GM19238 (cell line): ENCODE results near the gene LIN37.
"Not testable (repeated sequence)": the region's sequence is repeated elsewhere in the genome, so short reads cannot be mapped to it uniquely, and the experiment has no call there.

ENCODE experiments used
- DNase-seq: peaks from one replicate; pipeline ENCODE4 v3.0.0; 2011; ENCODE audit warnings: low spot score; ENCODE audit not compliant: insufficient read length

The LIN37 gene

DNA sequence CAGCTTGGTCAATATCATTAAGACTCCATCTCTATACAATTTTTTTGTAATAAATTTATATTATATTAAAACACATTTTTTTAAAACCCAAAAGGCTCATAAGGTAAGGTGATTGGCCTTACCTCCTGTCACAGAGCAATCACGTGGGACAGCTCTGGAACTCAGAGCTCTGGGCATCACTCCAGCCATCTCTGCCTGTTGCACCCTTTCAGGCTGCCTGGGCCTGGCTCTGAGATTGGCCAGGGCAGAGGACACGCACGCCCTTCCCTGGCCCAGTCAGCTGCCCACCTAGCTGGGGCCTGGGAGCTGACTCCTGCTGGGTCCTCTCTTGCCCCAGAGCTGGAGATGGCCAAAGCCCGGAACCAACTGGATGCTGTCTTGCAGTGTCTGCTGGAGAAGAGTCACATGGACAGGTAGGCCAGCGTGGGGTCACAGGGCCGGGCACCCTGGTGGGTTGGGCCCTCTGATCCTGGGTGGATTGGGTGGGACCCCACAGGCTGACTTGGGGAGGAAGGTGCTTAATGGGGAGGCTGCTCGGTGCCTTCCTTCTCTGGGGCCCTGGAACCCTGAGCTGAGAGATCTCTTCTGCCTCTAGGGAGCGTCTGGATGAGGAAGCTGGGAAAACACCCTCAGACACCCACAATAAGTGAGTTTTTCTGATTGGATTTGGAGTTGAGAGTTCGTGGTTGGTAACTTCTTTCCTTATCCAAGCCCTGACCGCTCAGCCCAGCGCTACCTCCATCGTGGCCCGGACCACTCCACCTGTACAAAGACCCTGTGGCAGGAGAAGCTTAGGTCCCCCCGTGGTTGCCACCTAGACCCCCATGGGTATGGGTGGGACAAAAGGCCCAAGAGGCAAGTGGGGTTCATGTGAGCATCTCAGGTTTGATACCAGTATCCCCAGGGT is 3.7 kb downstream of the LIN37 start:
- DNase-seq = no peak

DNA sequence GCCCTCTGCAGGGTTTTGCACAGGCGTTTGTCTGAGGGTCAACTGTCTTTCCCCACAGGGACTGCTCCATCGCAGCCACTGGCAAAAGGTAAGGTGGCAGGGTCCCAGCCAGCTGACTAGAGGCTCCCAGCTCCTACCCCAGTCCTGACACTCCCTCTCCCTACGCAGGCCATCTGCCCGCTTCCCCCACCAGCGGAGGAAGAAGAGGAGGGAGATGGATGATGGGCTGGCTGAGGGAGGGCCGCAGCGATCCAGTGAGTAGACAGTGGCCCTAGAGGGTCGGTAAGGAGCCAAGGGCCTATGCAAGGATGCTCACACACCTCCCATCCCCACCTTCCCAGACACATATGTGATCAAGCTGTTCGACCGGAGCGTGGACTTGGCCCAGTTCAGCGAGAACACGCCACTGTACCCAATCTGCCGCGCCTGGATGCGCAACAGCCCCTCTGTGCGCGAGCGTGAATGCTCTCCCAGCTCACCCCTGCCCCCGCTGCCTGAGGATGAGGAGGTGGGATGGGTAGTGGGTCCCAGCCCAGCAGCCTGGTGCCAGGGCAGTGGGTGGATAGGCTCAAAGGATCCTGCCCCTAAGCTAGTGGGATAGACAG is 4.5 kb downstream of the LIN37 start:
- DNase-seq = no peak

DNA sequence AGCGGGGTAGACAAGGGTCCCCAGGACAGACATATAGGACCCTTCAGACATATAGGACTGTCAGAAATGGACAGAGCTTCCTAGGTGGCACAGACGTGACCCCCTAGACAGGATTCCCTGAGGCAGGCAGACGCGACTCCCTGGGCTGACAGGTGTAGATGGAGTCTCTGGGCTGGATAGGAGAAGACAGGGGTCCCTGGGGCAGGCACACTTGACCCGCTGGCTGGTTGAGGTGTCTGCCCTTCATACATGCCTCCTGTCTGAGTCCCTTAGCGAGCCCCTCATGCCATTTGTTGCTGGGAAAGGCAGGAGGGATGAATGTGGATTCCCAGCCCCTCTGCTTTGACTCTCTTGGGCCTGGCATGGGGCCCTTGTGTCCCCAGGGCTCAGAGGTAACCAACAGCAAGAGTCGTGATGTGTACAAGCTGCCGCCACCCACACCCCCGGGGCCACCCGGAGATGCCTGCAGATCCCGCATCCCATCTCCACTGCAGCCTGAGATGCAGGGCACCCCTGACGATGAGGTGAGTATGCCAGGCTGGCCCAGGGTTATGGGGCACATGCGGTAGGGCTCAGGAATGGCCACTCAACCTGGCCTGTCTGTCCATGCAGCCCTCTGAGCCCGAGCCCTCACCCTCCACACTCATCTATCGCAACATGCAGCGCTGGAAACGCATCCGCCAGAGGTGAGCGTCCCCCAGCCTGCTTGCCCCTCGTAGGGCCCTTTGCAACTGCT is 5.4 kb downstream of the LIN37 start:
- no peak for DNase-seq

DNA sequence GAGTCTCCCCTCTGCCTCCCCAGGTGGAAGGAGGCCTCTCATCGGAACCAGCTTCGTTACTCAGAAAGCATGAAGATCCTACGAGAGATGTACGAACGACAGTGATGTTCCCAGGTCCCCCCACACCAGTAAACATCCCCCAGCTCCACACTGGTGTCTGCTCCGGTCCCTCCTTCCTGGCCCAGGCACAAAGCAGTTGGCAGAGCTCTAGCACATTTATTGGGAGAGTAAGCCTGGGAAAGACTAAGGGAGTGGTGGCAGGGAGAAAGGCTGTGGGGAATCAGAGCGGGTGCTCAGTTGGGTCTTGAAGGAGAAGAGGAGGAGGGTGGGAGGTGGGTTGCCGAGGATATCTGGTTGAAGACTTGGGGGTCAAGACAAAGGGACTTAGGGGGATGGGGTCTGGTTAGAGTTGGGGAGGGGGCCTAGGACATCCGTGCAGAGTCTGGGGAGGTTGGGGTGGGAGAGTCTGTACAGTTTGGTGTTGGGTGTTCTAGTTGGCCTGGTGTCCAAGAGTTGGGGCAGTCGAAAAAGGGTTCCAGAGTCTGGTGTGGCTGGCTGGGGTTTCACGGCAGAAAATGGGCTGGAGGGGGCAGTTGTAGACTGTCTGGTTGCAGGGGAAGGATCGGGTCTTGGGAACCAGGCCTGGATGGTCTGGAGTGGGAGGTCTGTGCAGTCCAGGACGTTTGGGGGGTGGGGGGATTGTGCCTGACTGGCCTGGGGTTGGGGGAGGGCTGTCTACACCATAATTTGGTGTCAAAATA is 6.2 kb downstream of the LIN37 start:
- no peak for DNase-seq

DNA sequence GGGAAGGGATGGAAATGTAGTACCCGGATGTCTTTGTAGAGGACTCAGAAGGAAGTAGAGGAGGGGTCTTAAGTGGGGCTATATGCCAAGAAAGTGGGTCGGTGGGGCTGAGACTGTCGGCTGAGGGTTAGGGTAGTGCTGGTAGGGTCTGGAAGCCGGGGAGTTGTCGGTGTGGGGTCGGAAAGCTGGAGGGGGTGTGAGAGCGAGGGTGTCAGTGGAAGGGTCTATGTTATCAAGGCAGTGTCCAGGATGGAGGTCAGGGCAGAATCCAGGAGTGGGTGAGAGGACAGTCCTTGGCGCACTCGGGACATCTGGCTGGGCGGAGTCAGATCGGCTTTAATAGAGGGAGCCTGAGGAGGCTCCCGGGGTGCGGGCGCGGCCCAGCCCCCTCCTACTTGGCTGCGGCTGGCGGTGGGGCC is 6.8 kb downstream of the LIN37 start:
- no peak for DNase-seq

DNA sequence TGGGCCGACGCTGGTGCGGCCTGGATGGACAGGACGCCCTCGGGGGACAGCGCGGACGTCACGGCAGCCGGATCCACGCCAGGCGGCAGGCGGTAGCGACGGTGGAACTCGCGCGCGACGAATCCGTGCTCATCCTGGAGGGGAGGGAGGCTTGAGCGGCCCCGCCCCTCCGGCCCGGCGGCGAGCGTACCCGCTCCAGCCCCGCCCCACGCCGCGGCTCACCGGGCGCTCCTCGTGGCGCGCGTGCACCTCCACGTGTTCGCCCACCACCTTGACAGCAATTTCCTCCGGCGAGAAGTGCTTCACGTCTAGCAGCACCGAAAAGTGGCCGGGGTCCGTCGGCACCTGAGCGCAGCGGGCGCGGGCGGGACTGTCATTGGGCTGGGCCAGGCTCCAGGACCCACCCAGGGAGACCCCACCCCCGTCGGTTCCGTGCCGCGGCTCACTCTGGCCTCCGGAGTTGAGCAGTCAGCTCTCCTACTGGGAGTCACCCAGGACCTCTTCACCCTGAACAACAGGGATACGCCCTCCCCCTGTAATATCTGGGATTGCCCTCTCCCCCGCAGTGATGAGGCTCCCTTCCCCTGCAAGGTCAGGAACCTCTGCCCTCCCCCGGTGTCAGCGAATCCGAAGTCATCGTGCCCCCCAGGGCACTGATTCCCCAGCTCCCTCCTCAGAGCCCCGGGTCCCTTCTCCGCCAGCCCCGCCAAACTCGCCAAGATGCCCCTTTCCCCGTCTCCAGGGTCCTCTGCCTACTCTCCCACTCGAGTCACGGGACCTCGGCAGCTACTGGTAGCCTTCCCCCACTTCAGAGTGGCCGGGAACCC is 7.4 kb downstream of the LIN37 start:
- DNase-seq = no peak

DNA sequence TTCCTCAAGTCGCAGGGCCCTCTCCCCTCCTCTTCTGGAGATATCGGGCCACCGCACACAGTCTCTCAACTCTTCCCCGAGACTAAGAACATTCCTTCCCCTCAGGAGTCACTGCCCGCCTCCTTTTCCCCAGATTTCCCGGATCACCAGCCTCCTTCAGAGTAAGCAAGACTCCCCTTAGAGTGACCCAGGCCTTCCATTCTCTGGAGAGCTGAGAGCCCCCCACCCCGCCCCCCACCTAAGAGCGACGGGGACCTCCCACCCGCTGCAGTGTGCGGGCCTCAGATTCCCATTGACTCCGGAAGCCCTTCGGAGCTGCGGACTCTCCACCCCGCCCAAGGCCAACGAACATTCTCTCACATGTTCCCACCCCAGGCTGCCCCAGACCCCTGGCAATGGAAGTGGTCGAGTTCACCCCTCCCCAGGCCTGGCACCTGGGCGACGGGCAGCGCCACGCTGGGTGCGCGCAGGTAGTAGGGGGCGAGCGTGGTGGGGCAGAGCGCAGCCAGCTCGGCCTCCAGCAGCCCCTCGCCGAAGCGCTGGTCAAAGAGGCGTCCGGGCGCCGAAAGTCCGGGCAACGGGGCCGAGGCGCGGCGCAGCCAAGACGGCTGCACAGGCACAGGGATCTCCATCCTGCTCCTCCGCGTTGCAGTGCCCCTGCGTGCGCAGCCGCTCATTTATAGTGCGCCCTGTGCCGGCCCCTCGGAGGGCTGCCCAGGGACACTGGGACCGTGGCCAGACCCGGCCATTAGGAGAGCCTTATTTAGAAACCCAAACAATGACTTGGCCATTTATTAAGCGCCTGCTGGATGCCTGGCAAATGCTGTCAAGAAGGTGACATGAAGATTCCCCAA is 8.2 kb downstream of the LIN37 start, which contains the start of gene HSPB6:
TSS of gene HSPB6 (minus strand) at position 653 of the 854 bp plus-strand sequence. CDS start at position 632, 21 bp downstream.
- no peak for DNase-seq

DNA sequence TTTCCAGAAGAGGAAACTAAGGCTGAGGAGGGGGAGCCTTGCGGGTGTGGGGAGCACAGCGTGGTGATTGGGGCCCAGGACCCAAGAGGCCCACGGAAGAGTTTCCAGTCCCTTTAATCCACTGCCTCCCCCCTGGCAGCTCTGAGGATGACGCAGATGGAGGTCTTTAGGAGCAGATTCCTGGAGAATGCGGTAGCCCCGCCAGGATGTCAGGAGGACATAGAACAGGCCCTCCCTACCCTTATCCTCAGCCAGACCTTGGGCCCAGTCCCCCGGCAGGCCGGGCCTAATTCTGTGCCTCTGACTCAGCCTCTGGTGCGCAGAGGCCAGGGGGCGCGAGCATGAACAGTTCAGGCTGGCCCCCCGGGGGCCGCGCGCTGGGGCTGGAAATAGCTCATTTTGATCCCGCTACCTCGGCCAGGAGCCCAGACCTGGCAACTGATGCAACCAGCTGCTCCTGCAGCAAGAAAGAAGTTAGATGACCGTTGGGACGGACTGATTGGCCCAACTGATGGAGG is 8.9 kb downstream of the LIN37 start:
- no peak for DNase-seq

DNA sequence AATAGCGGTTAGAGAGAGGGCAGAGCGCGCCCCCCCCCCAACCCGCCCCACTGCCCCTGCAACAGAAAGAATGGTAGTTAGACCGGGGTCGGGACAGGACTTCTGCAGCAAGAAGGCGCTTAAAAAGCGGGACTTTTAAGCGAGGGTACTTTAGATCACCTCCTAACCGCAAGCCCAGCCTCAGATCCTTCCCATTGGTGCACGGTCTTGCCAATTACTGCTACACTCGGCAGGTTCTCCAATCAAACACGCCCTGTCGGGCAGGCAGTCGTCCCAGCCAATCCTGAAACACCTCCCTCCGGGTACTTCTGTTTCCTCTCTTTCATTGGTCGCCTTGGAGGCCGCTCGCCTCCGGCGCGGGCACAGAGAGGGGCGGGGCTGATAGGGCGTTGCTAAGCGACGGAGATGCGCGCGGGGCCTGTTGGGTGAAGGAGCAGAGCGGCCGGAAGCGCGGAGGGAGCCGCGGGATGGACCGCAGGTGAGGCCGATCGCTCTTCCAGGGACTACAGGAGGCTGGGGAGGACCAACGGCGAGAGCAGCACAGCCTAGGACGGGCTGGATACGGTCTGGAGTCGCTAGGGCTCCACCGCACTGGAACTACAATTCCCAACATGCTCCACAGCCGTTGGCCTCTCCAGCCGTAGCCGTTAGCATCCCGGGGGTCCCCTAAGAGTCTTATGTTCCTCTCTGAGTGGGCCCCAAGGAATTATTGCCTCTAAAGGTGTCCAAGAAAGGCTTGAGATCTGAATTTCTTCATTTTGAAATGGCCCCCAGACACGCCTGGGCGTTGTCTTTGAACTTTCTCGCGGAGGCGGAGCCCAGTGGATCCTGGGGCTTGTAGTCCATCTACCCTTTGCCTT is 9.6 kb downstream of the LIN37 start, which contains the start of gene PROSER3:
TSS of gene PROSER3 (plus strand) at position 428 of the 860 bp plus-strand sequence. CDS start at position 468, 40 bp downstream.
- DNase-seq = peak; percentile 99

DNA sequence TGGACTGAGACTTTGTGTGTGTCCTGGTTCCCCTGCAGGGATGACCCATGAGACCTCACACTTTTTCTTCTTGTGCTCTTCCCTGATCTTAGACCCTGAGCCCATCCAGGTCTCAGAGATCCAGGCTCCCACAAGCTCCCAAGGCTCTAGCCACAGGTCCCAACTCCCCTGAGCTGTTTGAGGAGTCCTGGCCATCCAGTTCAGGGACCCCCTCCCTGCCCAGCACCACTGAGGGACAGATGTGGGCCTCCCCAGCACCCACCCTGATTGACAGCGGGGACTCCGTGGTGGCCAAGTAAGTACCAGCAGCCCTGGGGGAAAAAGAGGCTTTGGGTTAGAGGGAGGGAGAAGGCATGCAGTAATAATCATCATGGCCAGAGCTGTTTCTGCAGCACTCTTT is 11.3 kb downstream of the LIN37 start:
- DNase-seq = no peak

DNA sequence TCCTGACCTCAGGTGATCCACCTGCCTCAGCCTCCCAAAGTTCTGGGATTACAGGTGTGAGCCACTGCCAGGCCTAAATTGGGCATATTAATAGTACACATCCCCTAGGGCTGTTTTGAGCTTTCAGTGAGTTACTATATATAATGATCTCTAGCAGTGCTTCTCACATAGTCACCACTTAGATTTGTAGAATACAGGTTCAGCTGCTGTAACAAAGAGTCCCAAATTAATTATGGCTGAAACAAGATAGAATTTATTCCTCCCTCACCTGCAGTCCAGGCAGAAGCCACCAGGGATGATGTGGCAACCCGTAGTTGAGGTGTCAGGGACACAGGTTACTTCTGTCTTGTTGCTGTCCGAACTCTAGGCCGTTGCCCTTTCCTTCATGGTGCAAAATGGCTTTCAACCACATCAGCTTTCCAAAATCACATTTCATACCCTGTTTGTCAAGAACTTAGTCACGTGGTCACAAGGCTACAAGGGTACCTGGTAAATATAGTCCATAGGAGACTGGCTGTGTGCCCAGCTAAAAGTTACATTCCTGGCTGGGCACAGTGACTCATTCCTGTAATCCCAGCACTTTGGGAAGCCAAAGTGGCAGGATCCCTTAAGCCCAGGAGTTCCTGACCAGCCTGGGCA is 12.5 kb downstream of the LIN37 start:
- no peak for DNase-seq

DNA sequence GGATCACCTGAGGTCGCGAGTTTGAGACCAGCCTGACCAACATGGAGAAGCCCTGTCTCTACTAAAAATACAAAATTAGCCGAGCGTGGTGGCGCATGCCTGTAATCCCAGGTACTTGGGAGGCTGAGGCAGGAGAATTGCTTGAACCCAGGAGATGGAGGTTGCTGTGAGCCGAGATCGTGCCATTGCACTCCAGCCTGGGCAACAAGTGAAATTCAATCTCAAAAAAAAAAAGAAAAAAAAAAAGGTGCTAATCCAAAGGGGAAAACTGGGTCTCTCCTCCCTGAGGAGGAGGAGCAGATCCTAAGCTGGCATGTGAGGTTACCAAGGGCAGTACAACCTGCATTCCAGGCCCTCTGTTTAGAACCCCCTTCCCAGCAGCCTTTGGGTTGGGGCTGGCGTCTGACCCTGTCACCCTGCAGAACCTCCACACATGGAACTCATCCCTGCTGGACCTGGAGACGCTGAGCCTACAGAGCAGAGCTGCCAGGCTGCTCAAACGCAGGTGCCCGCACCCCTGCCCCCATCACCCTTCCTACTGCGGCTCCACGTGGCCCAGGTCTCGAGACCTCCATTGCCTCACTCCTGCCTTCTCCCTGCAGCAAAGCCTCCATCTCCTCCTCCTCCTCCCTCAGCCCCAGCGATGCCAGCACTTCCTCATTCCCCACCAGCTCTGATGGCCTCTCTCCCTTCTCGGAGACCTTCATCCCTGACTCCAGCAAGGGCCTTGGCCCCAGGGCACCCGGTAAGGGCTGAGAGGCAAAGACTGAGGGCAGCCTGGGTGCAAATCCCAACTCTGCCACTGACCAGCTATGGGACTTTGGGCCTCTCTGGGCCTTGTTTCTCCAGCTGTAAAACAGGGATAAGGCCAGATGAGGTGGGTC is 16.3 kb downstream of the LIN37 start:
- DNase-seq = no peak

DNA sequence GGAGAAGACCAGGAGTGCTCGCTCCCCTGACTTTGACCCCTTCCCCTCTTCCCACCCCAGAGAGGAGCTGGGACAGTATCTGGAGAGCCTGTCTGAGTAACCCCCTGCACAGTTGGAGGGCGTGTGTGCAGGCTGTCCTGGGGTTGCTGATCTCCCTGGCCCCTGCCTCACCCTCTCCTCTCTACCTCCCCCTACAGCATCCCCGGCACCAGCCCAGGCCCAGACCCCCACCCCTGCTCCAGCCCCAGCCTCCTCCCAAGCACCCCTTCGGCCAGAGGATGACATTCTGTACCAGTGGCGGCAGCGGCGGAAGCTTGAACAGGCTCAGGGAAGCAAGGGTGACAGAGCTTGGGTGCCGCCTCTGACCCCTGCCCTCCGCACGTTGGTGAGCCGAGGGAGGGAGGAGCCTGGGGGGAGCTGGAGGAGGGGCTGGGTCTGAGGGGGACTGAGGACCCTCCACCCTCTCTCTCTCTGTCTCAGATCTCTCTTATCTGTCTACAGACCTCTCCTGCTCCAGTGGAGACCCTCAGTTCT is 18.3 kb downstream of the LIN37 start:
- DNase-seq = no peak

DNA sequence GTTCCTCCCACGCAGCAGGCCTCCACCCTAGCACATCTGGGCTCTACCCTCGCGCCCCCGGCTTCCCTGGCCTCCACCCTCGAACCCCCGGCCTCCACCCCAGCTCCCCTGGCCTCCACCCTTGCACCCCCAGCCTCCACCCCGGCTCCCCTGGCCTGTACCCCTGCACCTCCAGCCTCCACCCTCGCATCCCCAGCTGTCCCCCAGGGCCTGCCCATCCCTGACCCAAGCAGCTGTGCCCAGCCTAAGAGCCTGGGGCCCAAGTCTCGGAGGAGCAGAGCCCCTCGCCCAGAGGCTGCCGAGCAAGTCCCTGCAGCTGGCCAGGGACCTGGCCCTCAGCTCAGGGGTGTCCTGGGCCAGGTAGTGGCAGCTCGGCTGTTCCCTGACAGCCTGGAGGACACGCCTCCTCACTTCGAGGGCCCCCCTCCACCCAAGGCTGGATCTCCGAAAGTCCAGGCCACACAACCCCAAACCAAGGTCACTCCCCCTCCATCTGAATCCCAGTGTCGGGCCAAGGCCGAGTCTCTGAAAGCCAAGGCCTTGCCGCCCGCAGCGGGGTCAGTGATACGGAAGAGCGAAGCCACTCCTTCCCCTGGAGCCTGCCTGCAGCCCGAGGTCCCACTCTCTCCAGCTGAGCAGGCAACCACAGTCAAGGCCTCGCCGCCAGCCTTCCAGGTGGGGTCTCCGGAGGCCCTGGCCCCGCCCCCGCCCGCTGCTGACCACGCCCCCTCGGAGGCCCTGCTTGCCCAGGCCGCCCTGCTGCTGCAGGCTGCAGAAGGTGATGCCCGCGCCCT is 19.1 kb downstream of the LIN37 start:
- DNase-seq = no peak

DNA sequence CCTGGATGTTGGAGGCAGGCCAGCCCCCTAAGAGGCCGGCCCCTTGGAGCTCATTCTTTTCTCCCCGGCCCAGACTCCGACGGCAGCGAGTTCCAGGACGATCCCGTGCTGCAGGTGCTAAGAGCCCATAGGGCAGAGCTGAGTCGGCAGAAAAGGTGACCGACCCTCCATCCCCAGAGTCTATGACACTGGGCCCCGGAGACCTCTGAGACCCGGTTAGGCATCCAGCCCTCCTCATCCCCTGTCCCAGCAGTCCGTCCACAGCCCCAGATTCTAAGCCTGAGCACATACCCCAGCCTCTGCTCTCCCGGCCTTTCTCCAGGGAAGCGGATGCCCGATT is 19.7 kb downstream of the LIN37 start:
- no peak for DNase-seq

DNA sequence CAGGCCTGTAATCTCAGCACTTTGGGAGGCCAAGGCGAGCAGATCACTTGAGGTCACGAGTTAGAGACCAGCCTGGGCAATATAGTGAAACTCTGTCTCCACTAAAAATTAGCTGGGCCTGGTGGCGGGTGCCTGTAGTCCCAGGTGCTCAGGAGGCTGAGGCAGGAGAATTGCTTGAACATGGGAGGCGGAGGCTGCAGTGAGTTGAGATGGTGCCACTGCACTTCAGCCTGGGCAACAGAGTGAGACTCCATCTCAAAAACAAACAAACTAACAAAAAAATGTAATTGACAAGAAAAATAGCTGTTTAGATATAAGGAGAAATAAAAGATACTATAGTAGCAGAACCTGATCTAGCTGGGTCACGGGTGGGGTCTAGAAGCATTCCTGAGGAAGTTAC is 24.0 kb downstream of the LIN37 start:
- not testable (repeated sequence) for DNase-seq
